IPS DF 6.9 (cell line): ENCODE results near the gene ALDH1L2.

Experiments
- DNase-seq: peaks from one replicate; pipeline ENCODE4 v3.0.0-alpha.2; 2013; ENCODE audit warnings: low read depth, low spot score
- H3K27ac ChIP-seq: one replicate; pipeline ENCODE4 v1.5.1; 2013; ENCODE audit warnings: low read length, control low read depth
- H3K27me3 ChIP-seq: 2 replicates; pipeline ENCODE4 v1.6.1; 2013; ENCODE audit warnings: mild to moderate bottlenecking, low read length; ENCODE audit not compliant: control insufficient read depth, insufficient read depth
- H3K36me3 ChIP-seq: 2 replicates; pipeline ENCODE4 v1.6.1; 2013; ENCODE audit warnings: low read length; ENCODE audit not compliant: control insufficient read depth, insufficient read depth
- H3K4me1 ChIP-seq: 2 replicates; pipeline ENCODE4 v1.6.1; 2013; ENCODE audit warnings: low read length; ENCODE audit not compliant: control insufficient read depth, insufficient read depth
- H3K4me3 ChIP-seq: 2 replicates; pipeline ENCODE4 v1.5.1; 2013; ENCODE audit warnings: mild to moderate bottlenecking, low read length
- H3K9me3 ChIP-seq: 2 replicates; pipeline ENCODE4 v1.6.1; 2013; ENCODE audit warnings: low read length, inconsistent platforms; ENCODE audit not compliant: control insufficient read depth, insufficient read depth
- WGBS: extraction: QIAGEN DNeasy Blood & Tissue Kit; methylation state at CpG from one replicate; pipeline ENCODE4 v1.1.7; 2013; ENCODE audit warnings: mixed read lengths, missing lambda C conversion rate; ENCODE audit not compliant: insufficient read length, insufficient coverage; 5-methylcytosine and 5-hydroxymethylcytosine counted together

Gene ALDH1L2

DNA sequence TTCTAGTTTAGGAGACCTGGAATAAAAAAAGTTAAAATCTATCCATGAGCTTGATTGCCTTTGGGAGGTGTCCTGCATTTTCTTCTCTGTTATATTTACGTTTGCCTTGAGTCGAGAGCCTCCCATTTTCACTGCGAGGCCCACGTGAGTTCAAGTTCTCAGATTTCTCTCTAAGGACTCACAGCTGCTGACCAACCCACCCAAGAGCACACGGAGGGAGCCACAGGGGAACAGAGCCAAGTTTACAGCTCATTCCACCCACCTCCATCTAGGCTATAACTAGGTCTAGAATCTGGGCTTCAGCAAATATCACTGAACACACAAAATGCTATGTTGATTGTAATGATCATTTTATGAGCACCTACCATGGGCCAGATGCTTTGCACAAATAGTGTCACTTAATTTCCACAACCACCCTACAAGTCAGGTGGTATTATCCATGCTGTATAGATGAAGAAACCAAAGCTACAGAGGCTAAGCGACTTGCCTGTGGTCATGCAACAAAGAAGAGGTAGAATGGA is 16.7 kb downstream of the ALDH1L2 start:
- no peak for DNase-seq
- no peaks in the 10 kb centered on the region for H3K27me3 ChIP-seq
- no peak overlapping the region for H3K4me3 ChIP-seq
- H3K27ac ChIP-seq = no peak overlapping the region
- H3K36me3 ChIP-seq = no peaks in the 10 kb centered on the region
- no peaks in the 10 kb centered on the region for H3K4me1 ChIP-seq
- no CpG with 5 or more reads among the region's 6 CpGs for WGBS
- H3K9me3 ChIP-seq = no peaks in the 10 kb centered on the region

DNA sequence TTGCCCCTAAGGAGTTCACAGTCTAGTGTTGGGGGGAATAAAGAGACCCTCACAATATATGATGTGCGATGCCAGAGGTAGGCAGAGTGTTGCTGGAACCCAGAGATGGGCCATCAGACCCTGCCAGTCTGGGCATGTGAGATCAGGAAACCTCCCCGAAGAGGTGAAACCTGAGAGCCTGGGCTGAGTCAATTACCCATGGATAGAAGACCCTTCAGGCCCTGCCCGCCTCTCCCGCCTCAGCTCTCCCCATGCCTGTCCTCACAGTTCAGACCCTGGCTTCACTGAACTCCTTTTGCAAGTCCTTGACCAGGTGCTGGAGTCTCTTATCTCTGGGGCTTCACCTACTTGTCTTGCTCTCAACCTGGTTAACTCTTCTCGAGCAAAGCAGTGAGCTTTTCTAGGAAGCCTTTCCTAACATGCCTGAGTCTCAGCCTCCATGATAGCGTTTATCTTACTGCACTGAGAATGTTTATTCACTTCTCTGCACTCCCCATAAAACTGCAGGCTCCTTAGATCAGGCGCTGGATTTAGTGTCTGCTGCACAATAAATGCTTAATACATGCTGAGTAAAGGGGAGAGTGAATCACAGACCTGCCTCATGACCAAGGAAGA is 19.6 kb downstream of the ALDH1L2 start:
- Histone ChIP-seq H3K4me3 (no peak overlapping the region), H3K27me3 (no peaks in the 10 kb centered on the region), H3K36me3 (no peaks in the 10 kb centered on the region), H3K27ac (no peak overlapping the region), H3K9me3 (no peaks in the 10 kb centered on the region), H3K4me1 (no peaks in the 10 kb centered on the region)
- DNase-seq = no peak
- WGBS = no CpG with 5 or more reads among the region's 7 CpGs

DNA sequence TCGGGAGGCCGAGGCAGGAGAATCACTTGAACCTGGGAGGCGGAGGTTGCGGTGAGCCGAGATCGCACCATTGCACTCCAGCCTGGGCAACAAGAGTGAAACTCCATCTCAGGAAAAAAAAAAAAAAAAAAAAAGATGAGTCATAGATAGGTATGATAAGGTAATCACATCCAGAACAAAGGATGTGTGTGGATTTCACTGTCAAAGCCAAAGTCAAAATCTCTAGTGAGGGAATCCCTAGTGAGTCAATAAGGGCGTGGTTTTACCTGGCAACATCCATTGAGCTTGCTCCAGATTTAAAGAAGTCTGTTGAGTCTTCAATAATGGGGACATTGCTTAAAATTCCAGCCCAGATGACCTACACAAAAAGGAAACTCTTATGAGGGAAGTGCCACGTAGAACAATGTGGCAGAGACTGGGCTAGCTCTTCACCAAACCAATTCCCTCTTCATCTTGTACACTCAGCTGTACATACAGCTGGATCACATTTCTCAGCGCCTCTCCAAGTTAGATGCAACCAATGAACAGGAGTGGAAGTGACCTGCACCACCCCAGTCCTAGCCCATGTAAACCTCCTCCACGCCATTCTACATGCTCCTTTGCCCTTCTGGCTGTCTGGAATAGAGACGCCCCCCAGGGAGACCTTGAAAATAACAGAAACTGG is 23.4 kb downstream of the ALDH1L2 start:
- Histone ChIP-seq H3K27me3 (no peaks in the 10 kb centered on the region), H3K36me3 (no peaks in the 10 kb centered on the region), H3K27ac (no peak overlapping the region), H3K9me3 (no peaks in the 10 kb centered on the region), H3K4me1 (no peaks in the 10 kb centered on the region), H3K4me3 (no peak overlapping the region)
- no CpG with 5 or more reads among the region's 11 CpGs for WGBS
- no peak for DNase-seq

DNA sequence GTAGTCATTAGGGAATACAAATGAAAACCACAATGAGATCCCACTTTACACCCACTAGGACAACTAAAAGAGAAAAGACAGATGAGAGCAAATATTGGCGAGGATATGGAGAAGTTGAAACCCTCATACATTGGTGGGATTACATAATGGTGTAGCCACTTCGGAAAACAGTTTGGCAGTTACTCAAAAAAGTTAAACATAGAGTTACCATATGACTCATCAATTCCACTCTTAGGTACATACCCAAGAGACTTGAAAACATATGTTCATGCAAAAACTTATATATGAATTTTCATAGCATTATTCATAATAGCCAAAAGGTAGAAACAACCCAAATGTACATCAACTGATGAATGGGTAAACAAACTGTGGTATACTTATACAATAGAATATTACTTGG is 27.1 kb downstream of the ALDH1L2 start:
- Histone ChIP-seq H3K4me1 (no peaks in the 10 kb centered on the region), H3K27me3 (no peaks in the 10 kb centered on the region), H3K4me3 (no peak overlapping the region), H3K9me3 (no peaks in the 10 kb centered on the region), H3K27ac (no peak overlapping the region), H3K36me3 (no peaks in the 10 kb centered on the region)
- WGBS = no CpG with 5 or more reads among the region's 2 CpGs
- DNase-seq = no peak

DNA sequence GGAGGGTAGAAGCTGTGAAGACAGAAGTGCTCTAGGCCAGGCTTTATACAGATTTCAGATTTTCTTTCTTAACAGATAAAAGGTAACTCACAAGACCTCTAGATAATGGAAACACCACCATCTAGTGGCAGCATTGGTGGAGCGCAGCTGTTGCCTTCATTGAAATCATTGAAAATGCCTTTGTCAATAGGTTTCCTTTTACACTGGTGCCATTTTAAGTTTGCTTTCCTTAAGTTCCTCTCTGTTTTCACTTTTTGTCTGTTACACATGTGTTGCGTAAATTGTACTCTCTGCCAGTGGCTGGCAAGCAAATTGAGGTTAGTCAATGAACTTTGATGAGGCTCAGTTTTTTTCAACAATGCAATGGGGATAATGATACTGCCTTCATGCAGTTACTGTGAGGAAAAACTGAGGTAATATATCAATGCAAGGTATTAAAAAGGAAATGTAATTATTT is 31.1 kb downstream of the ALDH1L2 start:
- Histone ChIP-seq H3K27me3 (no peaks in the 10 kb centered on the region), H3K36me3 (no peaks in the 10 kb centered on the region), H3K9me3 (no peaks in the 10 kb centered on the region), H3K4me1 (no peaks in the 10 kb centered on the region), H3K4me3 (no peak overlapping the region), H3K27ac (no peak overlapping the region)
- WGBS = no CpG with 5 or more reads among the region's 2 CpGs
- peak; percentile 67 for DNase-seq

DNA sequence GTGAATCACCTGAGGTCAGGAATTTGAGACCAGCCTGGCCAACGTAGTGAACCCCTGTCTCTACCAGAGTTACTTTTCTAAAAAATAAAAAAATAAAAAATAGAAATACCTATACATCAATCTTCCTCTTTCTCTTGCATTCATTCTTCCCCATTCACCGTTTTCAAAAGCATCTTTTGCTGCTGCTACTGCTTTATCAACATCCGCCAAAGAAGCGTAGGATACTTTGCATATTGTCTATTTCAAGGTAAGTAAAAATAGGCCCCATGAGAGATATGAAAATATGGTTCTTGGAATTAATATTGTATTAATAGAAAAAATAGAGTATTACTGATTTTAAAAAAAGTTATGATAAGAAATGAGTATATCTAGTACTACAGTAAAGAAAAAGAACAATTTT is 32.3 kb downstream of the ALDH1L2 start:
- no peak for DNase-seq
- no peak overlapping the region for H3K27ac ChIP-seq
- H3K36me3 ChIP-seq = no peaks in the 10 kb centered on the region
- H3K4me3 ChIP-seq = no peak overlapping the region
- H3K27me3 ChIP-seq = no peaks in the 10 kb centered on the region
- WGBS = 100% methylated on average over 1 of the region's 4 CpGs
- H3K4me1 ChIP-seq = no peaks in the 10 kb centered on the region
- H3K9me3 ChIP-seq = no peaks in the 10 kb centered on the region

DNA sequence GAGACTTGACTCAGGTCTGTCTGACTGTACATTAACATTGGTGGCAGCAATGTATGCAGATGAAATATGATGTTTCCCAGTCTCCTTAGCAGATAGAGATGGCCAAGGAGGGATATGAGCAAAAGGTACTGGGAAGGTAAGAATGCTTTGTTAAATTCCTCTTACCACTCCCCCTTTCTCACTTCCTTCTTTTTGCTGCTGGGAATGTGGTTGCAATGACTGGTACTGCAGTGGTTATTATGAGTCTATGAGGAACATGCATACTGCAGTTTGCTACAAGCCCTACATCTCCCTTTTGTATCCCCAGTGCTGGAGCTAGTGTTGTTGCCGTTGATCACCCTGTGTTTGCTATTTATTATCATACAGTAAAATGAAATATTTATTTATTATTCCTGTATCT is 35.9 kb downstream of the ALDH1L2 start:
- Histone ChIP-seq H3K27ac (no peak overlapping the region), H3K4me1 (no peaks in the 10 kb centered on the region), H3K27me3 (no peaks in the 10 kb centered on the region), H3K36me3 (no peaks in the 10 kb centered on the region), H3K9me3 (no peaks in the 10 kb centered on the region), H3K4me3 (no peak overlapping the region)
- WGBS = no CpG with 5 or more reads among the region's 1 CpG
- no peak for DNase-seq

DNA sequence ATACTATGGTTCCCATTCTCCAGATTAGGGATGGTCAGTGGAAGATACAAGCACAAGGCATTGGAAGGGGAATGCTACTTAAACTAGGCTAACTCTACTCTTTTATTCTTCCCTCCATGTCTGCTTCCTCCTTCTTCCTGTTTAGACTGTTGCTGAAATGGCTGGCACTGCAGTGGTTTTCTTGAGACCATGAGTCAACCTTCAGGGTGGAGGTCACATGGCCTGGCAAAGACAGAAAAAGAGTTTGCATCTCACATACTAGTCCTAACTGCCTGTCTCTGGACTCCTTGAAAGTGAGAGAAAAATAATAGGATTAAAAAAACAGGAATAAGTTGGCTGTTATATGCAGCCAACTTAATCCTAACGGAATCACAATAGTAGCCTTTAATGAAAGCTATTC is 37.0 kb downstream of the ALDH1L2 start:
- Histone ChIP-seq H3K4me1 (no peaks in the 10 kb centered on the region), H3K9me3 (no peaks in the 10 kb centered on the region), H3K4me3 (no peak overlapping the region), H3K36me3 (no peaks in the 10 kb centered on the region), H3K27me3 (no peaks in the 10 kb centered on the region), H3K27ac (no peak overlapping the region)
- no peak for DNase-seq
- no CpG with 5 or more reads among the region's 1 CpG for WGBS

DNA sequence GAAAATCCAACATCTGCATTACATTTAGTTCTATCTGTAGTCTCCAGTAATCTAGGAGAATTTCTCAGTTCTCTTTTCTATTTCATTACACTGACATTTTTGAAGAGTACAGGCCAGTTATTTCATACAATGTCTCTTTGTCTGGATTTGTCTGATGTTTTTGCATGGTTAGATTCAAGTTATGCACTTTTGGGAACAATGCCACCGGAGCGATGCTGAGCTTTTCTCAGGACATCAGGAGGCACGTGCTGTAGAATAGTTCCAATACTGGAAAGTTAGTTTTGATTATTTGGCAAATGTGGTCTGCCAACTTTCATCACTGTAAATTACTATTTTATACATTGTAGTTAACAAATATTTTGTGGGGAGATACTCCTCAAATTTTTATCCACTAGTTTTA is 43.1 kb downstream of the ALDH1L2 start:
- Histone ChIP-seq H3K27ac (no peak overlapping the region), H3K4me1 (no peaks in the 10 kb centered on the region), H3K9me3 (no peaks in the 10 kb centered on the region), H3K4me3 (no peak overlapping the region), H3K27me3 (no peaks in the 10 kb centered on the region), H3K36me3 (no peaks in the 10 kb centered on the region)
- WGBS = no CpG with 5 or more reads among the region's 3 CpGs
- no peak for DNase-seq

DNA sequence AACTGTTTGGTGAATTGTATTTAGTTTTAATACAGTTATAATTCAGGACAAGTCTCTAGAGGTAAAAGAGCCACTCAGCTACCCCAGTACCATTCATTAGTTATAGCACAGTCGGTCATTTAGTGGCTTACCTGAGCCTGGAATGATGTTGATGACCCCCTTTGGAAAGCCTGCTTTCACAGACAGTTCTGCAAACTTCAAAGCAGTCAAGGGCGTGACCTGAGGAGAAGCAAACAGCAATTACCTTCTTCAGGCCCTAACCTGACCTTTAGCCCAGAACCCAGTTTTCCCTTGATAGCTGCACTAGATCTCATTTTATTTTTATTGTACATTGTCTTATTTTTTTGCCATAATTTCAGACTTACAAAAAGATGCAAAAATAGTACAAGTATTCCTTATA is 43.8 kb downstream of the ALDH1L2 start:
- H3K4me1 ChIP-seq = no peaks in the 10 kb centered on the region
- DNase-seq = no peak
- WGBS = no CpG with 5 or more reads among the region's 2 CpGs
- H3K4me3 ChIP-seq = no peak overlapping the region
- H3K27me3 ChIP-seq = no peaks in the 10 kb centered on the region
- no peaks in the 10 kb centered on the region for H3K9me3 ChIP-seq
- no peaks in the 10 kb centered on the region for H3K36me3 ChIP-seq
- H3K27ac ChIP-seq = no peak overlapping the region
